ENCODE data around the gene OLFM2.

Gene OLFM2

GRCh38 chr19:9945319-9945966 lies 9.1 kb upstream of the OLFM2 start:
- TF ChIP-seq REST (IDR thresholded peaks at IDR 0.05; ENCODE audit: insufficient replicate concordance, low read depth) (no peak), POLR2AphosphoS5 (IDR thresholded peaks at IDR 0.05; ENCODE audit: low read depth) (no peak), GABPA (IDR thresholded peaks at IDR 0.05; ENCODE audit: low read depth) (no peak), CTCF (IDR thresholded peaks at IDR 0.05; ENCODE audit: insufficient read depth, low read length) (no peak), SPI1 (IDR thresholded peaks at IDR 0.05; ENCODE audit: borderline replicate concordance, low read depth) (no peak)
- Histone ChIP-seq H3K27me3 (ENCODE audit: insufficient read depth, poor library complexity, severe bottlenecking) (no peaks in the 10 kb centered on the region), H3K4me3 (replicated peaks; ENCODE audit: insufficient read depth, low read length) (no peak overlapping the region), H3K27ac (replicated peaks) (no peak overlapping the region)
- DNase-seq (ENCODE audit: low read depth in 1 of 2, low spot score in 1 of 2): no peak

GRCh38 chr19:9943744-9944143 lies 7.4 kb upstream of the OLFM2 start:
- DNase-seq (ENCODE audit: low read depth in 1 of 2, low spot score in 1 of 2): no peak
- TF ChIP-seq SPI1 (IDR thresholded peaks at IDR 0.05; ENCODE audit: borderline replicate concordance, low read depth) (no peak), GABPA (IDR thresholded peaks at IDR 0.05; ENCODE audit: low read depth) (no peak), POLR2AphosphoS5 (IDR thresholded peaks at IDR 0.05; ENCODE audit: low read depth) (no peak)
- H3K4me3 ChIP-seq (replicated peaks; ENCODE audit: insufficient read depth, low read length): no peak overlapping the region
- no peak overlapping the region for H3K27ac ChIP-seq (replicated peaks)
- H3K27me3 ChIP-seq (ENCODE audit: insufficient read depth, poor library complexity, severe bottlenecking): no peaks in the 10 kb centered on the region

- peaks cover 7% of the 10 kb centered on the region for H3K27me3 ChIP-seq (ENCODE audit: insufficient read depth, poor library complexity, severe bottlenecking)
- H3K27ac ChIP-seq (replicated peaks): no peak overlapping the region
Measured at GRCh38 chr19:9941671-9942070, 5.4 kb upstream of the OLFM2 start.

More at GRCh38 chr19:9941671-9942070, 5.4 kb upstream of the OLFM2 start:
- no peak for DNase-seq (ENCODE audit: low read depth in 1 of 2, low spot score in 1 of 2)
- no peak overlapping the region for H3K4me3 ChIP-seq (replicated peaks; ENCODE audit: insufficient read depth, low read length)
- no peak for TF ChIP-seq CTCF (IDR thresholded peaks at IDR 0.05; ENCODE audit: insufficient read depth, low read length)
- TF ChIP-seq GABPA (IDR thresholded peaks at IDR 0.05; ENCODE audit: low read depth): no peak
- no peak for TF ChIP-seq REST (IDR thresholded peaks at IDR 0.05; ENCODE audit: insufficient replicate concordance, low read depth)
- no peak for TF ChIP-seq SPI1 (IDR thresholded peaks at IDR 0.05; ENCODE audit: borderline replicate concordance, low read depth)
- TF ChIP-seq POLR2AphosphoS5 (IDR thresholded peaks at IDR 0.05; ENCODE audit: low read depth): no peak
